SW480 (cell line): Measurements from ENCODE around the gene ARHGEF11.

Experiments
- DNase-seq: peaks from one replicate; pipeline ENCODE4 v3.0.0-alpha.2; 2016; ENCODE audit warnings: low spot score

ARHGEF11 gene

GRCh38 chr1:156949127-156949526 lies 96.4 kb downstream of the ARHGEF11 start:
- no peak for DNase-seq

- no peak for DNase-seq
Observed at GRCh38 chr1:156948708-156949107, 96.8 kb downstream of the ARHGEF11 start.

GRCh38 chr1:156947818-156948525 lies 97.6 kb downstream of the ARHGEF11 start:
- DNase-seq, result no peak

- DNase-seq, result no peak
Observed at GRCh38 chr1:156947127-156947526, 98.4 kb downstream of the ARHGEF11 start.

GRCh38 chr1:156945881-156946661 lies 99.5 kb downstream of the ARHGEF11 start:
- no peak for DNase-seq

GRCh38 chr1:156944848-156945247 lies 100.7 kb downstream of the ARHGEF11 start:
- no peak for DNase-seq

GRCh38 chr1:156944268-156944667 lies 101.3 kb downstream of the ARHGEF11 start:
- no peak for DNase-seq

- no peak for DNase-seq
Observed at GRCh38 chr1:156943756-156944155, 101.8 kb downstream of the ARHGEF11 start.

- DNase-seq, result no peak
Observed at GRCh38 chr1:156942576-156942975, 103.0 kb downstream of the ARHGEF11 start.

- DNase-seq, result no peak
Observed at GRCh38 chr1:156942176-156942575, 103.4 kb downstream of the ARHGEF11 start.

GRCh38 chr1:156941675-156942074 lies 103.9 kb downstream of the ARHGEF11 start:
- DNase-seq, result no peak

- DNase-seq, result no peak
Observed at GRCh38 chr1:156939786-156940334, 105.7 kb downstream of the ARHGEF11 start.

GRCh38 chr1:156938813-156939212 lies 106.7 kb downstream of the ARHGEF11 start:
- no peak for DNase-seq

- no peak for DNase-seq
Observed at GRCh38 chr1:156937883-156938282, 107.7 kb downstream of the ARHGEF11 start.

- DNase-seq, result no peak
Observed at GRCh38 chr1:156936721-156937220, 108.8 kb downstream of the ARHGEF11 start.

GRCh38 chr1:156936191-156936590 lies 109.4 kb downstream of the ARHGEF11 start:
- no peak for DNase-seq

- DNase-seq, result no peak
Observed at GRCh38 chr1:156935505-156936128, 109.9 kb downstream of the ARHGEF11 start.

GRCh38 chr1:156933136-156933535 lies 112.4 kb downstream of the ARHGEF11 start:
- DNase-seq, result no peak

- DNase-seq, result no peak
Observed at GRCh38 chr1:156931974-156932710, 113.4 kb downstream of the ARHGEF11 start.

- DNase-seq, result no peak
Observed at GRCh38 chr1:156931211-156931952, 114.2 kb downstream of the ARHGEF11 start.

GRCh38 chr1:156930483-156930882 lies 115.1 kb downstream of the ARHGEF11 start:
- no peak for DNase-seq
